Astrocyte of the cerebellum (primary cell): ENCODE measurements around the gene TOMM20.
A peak's percentile ranks its signal among the peaks of the same experiment; 100 is the strongest.

Experiments used
- DNase-seq: peaks from one replicate; pipeline ENCODE4 v3.0.0-alpha.2; 2011; ENCODE audit warnings: low read depth
- H3K4me3 ChIP-seq: 2 replicates; pipeline ENCODE4 v1.5.1; 2011; ENCODE audit warnings: mild to moderate bottlenecking, low read depth, low read length, moderate library complexity
- in situ Hi-C: cut with HindIII; loops from 2 replicates; pipeline ENCODE4 v1.10.0; 2017; ENCODE audit warnings: low sequenced_read_pairs
- TF ChIP-seq, protein P1 (sequence below): IDR thresholded peaks from 2 replicates; pipeline ENCODE4 v1.5.1; 2012; ENCODE audit warnings: low read length, low read depth, moderate library complexity, mild to moderate bottlenecking; ENCODE audit errors: missing control alignments

TOMM20 gene

GRCh38 chr1:235128456-235129328 is at the start of gene TOMM20:
TOMM20 (minus strand) TSS chr1:235128837; CDS start chr1:235128715, 122 bp downstream.
- peak within 1 kb of the TSS; percentile 99 for H3K4me3 ChIP-seq
- DNase-seq: peak; percentile 95
- in situ Hi-C loops: no loop called here
- TF ChIP-seq, protein P1, sequence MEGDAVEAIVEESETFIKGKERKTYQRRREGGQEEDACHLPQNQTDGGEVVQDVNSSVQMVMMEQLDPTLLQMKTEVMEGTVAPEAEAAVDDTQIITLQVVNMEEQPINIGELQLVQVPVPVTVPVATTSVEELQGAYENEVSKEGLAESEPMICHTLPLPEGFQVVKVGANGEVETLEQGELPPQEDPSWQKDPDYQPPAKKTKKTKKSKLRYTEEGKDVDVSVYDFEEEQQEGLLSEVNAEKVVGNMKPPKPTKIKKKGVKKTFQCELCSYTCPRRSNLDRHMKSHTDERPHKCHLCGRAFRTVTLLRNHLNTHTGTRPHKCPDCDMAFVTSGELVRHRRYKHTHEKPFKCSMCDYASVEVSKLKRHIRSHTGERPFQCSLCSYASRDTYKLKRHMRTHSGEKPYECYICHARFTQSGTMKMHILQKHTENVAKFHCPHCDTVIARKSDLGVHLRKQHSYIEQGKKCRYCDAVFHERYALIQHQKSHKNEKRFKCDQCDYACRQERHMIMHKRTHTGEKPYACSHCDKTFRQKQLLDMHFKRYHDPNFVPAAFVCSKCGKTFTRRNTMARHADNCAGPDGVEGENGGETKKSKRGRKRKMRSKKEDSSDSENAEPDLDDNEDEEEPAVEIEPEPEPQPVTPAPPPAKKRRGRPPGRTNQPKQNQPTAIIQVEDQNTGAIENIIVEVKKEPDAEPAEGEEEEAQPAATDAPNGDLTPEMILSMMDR: no peak

- no peak for DNase-seq
- TF ChIP-seq, protein P1: no peak
- H3K4me3 ChIP-seq: no peak overlapping the region
- in situ Hi-C loops: no loop called here
Measured at GRCh38 chr1:235176486-235176885, 47.8 kb upstream of the TOMM20 start.

GRCh38 chr1:235169986-235170385 is 41.3 kb upstream of the TOMM20 start:
- H3K4me3 ChIP-seq: no peak overlapping the region
- in situ Hi-C loops: no loop called here
- DNase-seq: no peak
- TF ChIP-seq, protein P1: no peak

- in situ Hi-C loops: no loop called here
- TF ChIP-seq, protein P1: no peak
- no peak for DNase-seq
- H3K4me3 ChIP-seq: no peak overlapping the region
Measured at GRCh38 chr1:235168375-235168774, 39.7 kb upstream of the TOMM20 start.

DNA sequence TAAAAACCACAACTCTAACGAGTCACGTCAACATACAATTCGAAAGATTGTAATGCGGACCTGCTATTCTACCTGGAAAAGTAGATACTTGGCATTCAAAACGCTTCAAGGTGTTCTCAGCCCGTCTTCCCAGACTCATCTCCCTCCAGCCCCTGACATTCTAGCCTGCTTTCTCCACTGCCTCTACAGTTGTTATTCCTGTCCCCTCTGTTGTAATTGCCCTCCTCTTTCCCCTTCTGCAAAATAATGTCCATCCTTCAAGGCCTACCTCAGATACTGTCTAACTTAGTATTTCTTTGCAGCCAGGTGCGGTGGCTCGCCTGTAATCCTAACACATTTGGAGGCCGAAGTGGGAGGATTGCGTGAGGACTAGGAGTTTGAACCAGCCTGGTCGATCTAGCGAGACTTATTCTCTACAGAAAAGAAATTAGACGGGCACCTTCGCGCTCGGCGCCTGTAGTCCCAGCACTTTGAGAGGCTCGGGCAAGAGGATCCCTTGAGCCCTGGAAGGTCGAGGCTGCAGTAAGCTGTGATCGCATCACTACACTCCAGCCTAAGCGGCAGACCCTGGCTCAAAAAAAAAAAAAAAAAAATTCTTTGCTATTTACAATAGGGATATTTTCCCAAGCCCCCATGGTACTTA is 33.2 kb upstream of the TOMM20 start:
- H3K4me3 ChIP-seq: peak overlapping the region; percentile 65
- DNase-seq: no peak
- TF ChIP-seq, protein P1: no peak
- in situ Hi-C loops: no loop called here

GRCh38 chr1:235160957-235161684 is 32.5 kb upstream of the TOMM20 start, which contains the start of gene RBM34:
RBM34 (minus strand) TSS chr1:235161250; CDS start chr1:235161226, 24 bp downstream.
- peak; percentile 77 for DNase-seq
- H3K4me3 ChIP-seq: peak within 1 kb of the TSS; percentile 65
- TF ChIP-seq, protein P1: peak; percentile 21
- in situ Hi-C loops: no loop called here
